HepG2 (cell line): ENCODE measurements around the gene IDH3G. TPM values are rescaled to one million over a fixed set of nuclear protein-coding genes. Genes with fewer than 3 reads are reported as not detected.
A peak's percentile ranks its signal among the peaks of the same experiment; 100 is the strongest.

ENCODE experiments used
- ATAC-seq: fragments of 200-7000 bp; cut with Tn5 transposase; 3 replicates; pipeline ENCODE4 v1.9.1; 2020; ENCODE audit warnings: mild to moderate bottlenecking, moderate library complexity
- BruUV-seq: library from RNA; stranded (reverse); fragments of 400-500 nt; replicated peaks from 2 replicates; lab custom pipeline; 2021; lab: Mats Ljungman, UMichigan
- CTCF ChIA-PET: fragments of 300-600 bp; formaldehyde crosslinking; extraction: SDS; loops from one replicate; lab custom pipeline; 2021; ENCODE audit warnings: low total read pairs, inconsistent platforms, low intra/inter-chr PET ratio; lab: Yijun Ruan, JAX
- POLR2A ChIA-PET: fragments of 350-600 bp; sonication (Branson Sonifier 250); formaldehyde crosslinking; loops from one replicate; lab custom pipeline; 2020; ENCODE audit warnings: antibody characterized with exemption, inconsistent platforms; lab: Yijun Ruan, JAX
- DNase-seq: peaks from one replicate; pipeline ENCODE4 v3.0.0-alpha.2; 2015; ENCODE audit warnings: low spot score
- FAIRE-seq: peaks from 3 replicates; lab custom pipeline; 2011; peaks lifted over from hg19 to GRCh38; lab: Jason Lieb, UNC
- H2AFZ ChIP-seq: one replicate; pipeline ENCODE4 v1.6.1; 2011; ENCODE audit warnings: low read length, inconsistent platforms
- H3K27ac ChIP-seq: fragments of 300-600 bp; 3 replicates; pipeline ENCODE4 v1.8.0; 2011; ENCODE audit warnings: mixed run types, mild to moderate bottlenecking, mixed read lengths, low read length, inconsistent platforms; ENCODE audit not compliant: insufficient read depth; ENCODE audit errors: extremely low read length
- H3K27me3 ChIP-seq, 2 experiments: fragments of 200-600 bp in 1 of 2; 2 replicates in 1 of 2; 3 replicates in 1 of 2; pipeline versions ENCODE4 v1.6.0 to v1.8.0; 2011; ENCODE audit warnings: low read length in 2 of 2, mild to moderate bottlenecking in 2 of 2, moderate library complexity in 2 of 2, inconsistent platforms in 1 of 2; ENCODE audit not compliant: insufficient read depth in 2 of 2, control insufficient read depth in 1 of 2
- H3K36me3 ChIP-seq, 2 experiments: fragments of 200-600 bp in 1 of 2; replicated peaks in 1 of 2; 2 replicates in 1 of 2; 3 replicates in 1 of 2; pipeline versions ENCODE4 v1.5.1 to v1.8.0; 2011; ENCODE audit warnings: low read length in 2 of 2, inconsistent platforms in 1 of 2; ENCODE audit not compliant: insufficient read depth in 2 of 2, control insufficient read depth in 1 of 2
- H3K4me1 ChIP-seq: 2 replicates; pipeline ENCODE4 v1.5.1; 2012; ENCODE audit warnings: low read length, inconsistent platforms; ENCODE audit not compliant: insufficient read depth
- H3K4me2 ChIP-seq: 2 replicates; pipeline ENCODE4 v1.6.0; 2011; ENCODE audit warnings: low read depth, low read length, inconsistent platforms
- H3K4me3 ChIP-seq, 3 experiments: fragments of 200-600 bp in 1 of 3; sonication (generic), shearing (Covaris generic) in 1 of 3; replicated peaks in 1 of 3; 2 replicates each; pipeline ENCODE4 v1.5.1; 2011 to 2016; ENCODE audit warnings: low read length in 3 of 3, inconsistent platforms in 2 of 3, low read depth in 2 of 3, mild to moderate bottlenecking in 2 of 3, control low read depth in 1 of 3, mixed read lengths in 1 of 3; ENCODE audit not compliant: insufficient read depth in 1 of 3
- H3K79me2 ChIP-seq: one replicate; pipeline ENCODE4 v1.6.1; 2011; ENCODE audit warnings: low read length, inconsistent platforms; ENCODE audit not compliant: insufficient read depth
- H3K9ac ChIP-seq: 2 replicates; pipeline ENCODE4 v1.6.0; 2011; ENCODE audit warnings: mild to moderate bottlenecking, low read depth, low read length, inconsistent platforms; ENCODE audit not compliant: insufficient read depth
- H3K9me3 ChIP-seq: 2 replicates; pipeline ENCODE4 v1.5.1; 2012; ENCODE audit warnings: mild to moderate bottlenecking, low read length
- H4K20me1 ChIP-seq: 2 replicates; pipeline ENCODE4 v1.6.0; 2011; ENCODE audit warnings: inconsistent platforms, mild to moderate bottlenecking, low read length, moderate library complexity; ENCODE audit not compliant: insufficient read depth
- ATF4 ChIP-seq, 2 experiments: fragments of 450-650 bp in 1 of 2; sonication (generic) in 1 of 2; formaldehyde crosslinking; IDR thresholded peaks; 2 replicates each; pipeline versions ENCODE4 v1.5.0 to v1.8.0; 2020 to 2022; ENCODE audit warnings: mild to moderate bottlenecking in 1 of 2, missing genetic modification reagents in 1 of 2
- ATF5 ChIP-seq: sonication (generic); formaldehyde crosslinking; IDR thresholded peaks from 2 replicates; pipeline ENCODE4 v1.4.0; 2020; ENCODE audit warnings: mild to moderate bottlenecking, low read depth, missing genetic modification reagents
- EZH2 ChIP-seq: conservative IDR thresholded peaks from 2 replicates; pipeline ENCODE4 v1.6.1; 2012; ENCODE audit warnings: mild to moderate bottlenecking, low read depth, low read length, moderate library complexity
- HNRNPL ChIP-seq: fragments of 200-400 bp; formaldehyde crosslinking; IDR thresholded peaks from 2 replicates; pipeline ENCODE4 v1.6.1; 2017; ENCODE audit warnings: mild to moderate bottlenecking, low read depth, low read length
- MAFK ChIP-seq, 2 experiments: IDR thresholded peaks in 1 of 2; conservative IDR thresholded peaks in 1 of 2; 2 replicates each; pipeline ENCODE4 v1.6.1; 2011; ENCODE audit warnings: improper control_type of control experiment in 2 of 2, low read length in 2 of 2
- MTA1 ChIP-seq: sonication (generic); formaldehyde crosslinking; IDR thresholded peaks from 2 replicates; pipeline ENCODE4 v1.4.0; 2020; ENCODE audit warnings: missing genetic modification reagents, mild to moderate bottlenecking, borderline replicate concordance
- MTERF4 ChIP-seq: sonication (generic); formaldehyde crosslinking; IDR thresholded peaks from 2 replicates; pipeline ENCODE4 v1.8.0; 2023; ENCODE audit warnings: mild to moderate bottlenecking, missing genetic modification reagents
- MTF2 ChIP-seq: sonication (generic); formaldehyde crosslinking; IDR thresholded peaks from 2 replicates; pipeline ENCODE4 v1.5.0; 2020; ENCODE audit warnings: missing genetic modification reagents, borderline replicate concordance
- ZBTB26 ChIP-seq: IDR thresholded peaks from 2 replicates; pipeline ENCODE4 v1.6.1; 2016; ENCODE audit warnings: missing compliant biosample characterization, missing genetic modification reagents, borderline replicate concordance
- ZFY ChIP-seq: sonication (generic); formaldehyde crosslinking; IDR thresholded peaks from 2 replicates; pipeline ENCODE4 v1.4.0; 2020; ENCODE audit warnings: missing genetic modification reagents
- ZKSCAN8 ChIP-seq: IDR thresholded peaks from 2 replicates; pipeline ENCODE4 v1.6.1; 2016; ENCODE audit warnings: borderline replicate concordance, missing genetic modification reagents, missing compliant biosample characterization
- ZNF337 ChIP-seq: sonication (generic); formaldehyde crosslinking; IDR thresholded peaks from 2 replicates; pipeline ENCODE4 v1.5.1; 2020; ENCODE audit warnings: missing genetic modification reagents, low read depth, mild to moderate bottlenecking, borderline replicate concordance
- ZNF580 ChIP-seq: IDR thresholded peaks from 2 replicates; pipeline ENCODE4 v1.6.1; 2016; ENCODE audit warnings: low read depth, borderline replicate concordance
- ZNF776 ChIP-seq: sonication (generic); formaldehyde crosslinking; IDR thresholded peaks from 2 replicates; pipeline ENCODE4 v1.4.0; 2020; ENCODE audit warnings: mild to moderate bottlenecking, missing genetic modification reagents
- WGBS: methylation state at CpG from one replicate; pipeline ENCODE4 v1.1.6; 2017; ENCODE audit warnings: low lambda C conversion rate; 5-methylcytosine and 5-hydroxymethylcytosine counted together
- in situ Hi-C: cut with HindIII; loops from 2 replicates; pipeline ENCODE4 v1.10.0; 2017; ENCODE audit warnings: low pct_unique_long_range_greater_than_20kb; ENCODE audit not compliant: extremely low pct_ligation_motif_present
- intact Hi-C: fragments of 100-400 bp; cut with micrococcal nuclease; formaldehyde crosslinking; loops from one replicate; pipeline ENCODE4 v1.10.0; 2022; ENCODE audit not compliant: unreplicated experiment
- polyA plus RNA-seq, 8 experiments: library from polyadenylated mRNA; depleted of rRNA in 3 of 8; stranded (reverse) in 7 of 8; unstranded in 1 of 8; fragments of >200 nt; fragmentation: Illumina TruSeq in 4 of 8; extraction: Trizol in 4 of 8; gene quantifications; 2 replicates each; pipeline versions ENCODE4 v1.2.1 to v1.2.3, GENCODE V29; 2011 to 2016; ENCODE audit warnings: low read depth in 4 of 8, missing spikeins in 1 of 8, mixed read lengths in 1 of 8; ENCODE audit not compliant: insufficient read depth in 1 of 8
- total RNA-seq, 5 experiments: library from RNA; depleted of rRNA; stranded (reverse); fragments of >200 nt; fragmentation: Illumina TruSeq; extraction: Trizol; gene quantifications; 2 replicates each; pipeline ENCODE4 v1.2.3, GENCODE V29; 2016; ENCODE audit warnings: low read depth in 1 of 5

IDH3G gene
- total and polyA plus RNA-seq, 2 of the 13 experiments (the other 11 are each of a cell fraction or from before 2014, with no cell fraction given), result 18.7 to 35.5 TPM

GRCh38 chrX:153780678-153781427, 13.3 kb downstream of the IDH3G start, which contains the start of gene SRPK3:
Gene SRPK3 (plus strand): TSS chrX:153781041. CDS start chrX:153781087, 46 bp downstream.
- no TSS peak for BruUV-seq
- Histone ChIP-seq H3K36me3 (no peaks in the 10 kb centered on the region), H4K20me1 (no peaks in the 10 kb centered on the region), H2AFZ (no peak within 1 kb of the TSS), H3K9me3 (no peaks in the 10 kb centered on the region), H3K4me1 (no peaks in the 10 kb centered on the region), H3K4me3 (peak within 1 kb of the TSS in 1 of 3 experiments; percentile 23; a peak in 1 of 6 replicates), H3K9ac (no peak within 1 kb of the TSS), H3K27ac (no peak within 1 kb of the TSS), H3K27me3 (no peaks in the 10 kb centered on the region), H3K4me2 (peak within 1 kb of the TSS; percentile 42; the same call in 1 of the 2 replicates), H3K79me2 (no peaks in the 10 kb centered on the region)
- ChIA-PET CTCF (no interaction called here), POLR2A (interaction anchor here (1.0 to 2.1 kb wide), 4 partner anchors 9 to 54 kb away, joined by 3 to 9 read pairs (median 4); partner anchors contain the start of genes IDH3G and SSR4)
- TF ChIP-seq ATF5 (CRISPR knock-in tag) (no peak), ZNF337 (CRISPR knock-in tag) (no peak), ZNF776 (CRISPR knock-in tag) (no peak), ZKSCAN8 (CRISPR knock-in tag) (no peak), MTERF4 (CRISPR knock-in tag) (no peak), MTF2 (CRISPR knock-in tag) (no peak), EZH2 (no peak), HNRNPL (0 out of 2 replicates have a peak, but pooled peaks have one; percentile 28), ZFY (0 out of 2 replicates have a peak, but pooled peaks have one; percentile 19), MTA1 (CRISPR knock-in tag) (no peak), ZNF580 (CRISPR knock-in tag) (no peak), ZBTB26 (CRISPR knock-in tag) (no peak), MAFK (conservative IDR thresholded peaks at IDR 0.05 in 1 of 2, IDR thresholded peaks at IDR 0.05 in 1 of 2; ENCODE audit: low read length in 2 of 2) (no peak), ATF4 (CRISPR knock-in tag; IDR thresholded peaks at IDR 0.05) (no peak)
- peak; percentile 38 for ATAC-seq
- DNase-seq, result no peak
- 0% methylated on average over 1 of the region's 52 CpGs for WGBS
- in situ Hi-C loops (no loop called here), intact Hi-C loops (no loop called here)
- FAIRE-seq, result no peak
